Amniotic epithelial cell (primary cell): Measurements from ENCODE around the gene FBXO45.
"Not testable (repeated sequence)": the region's sequence is repeated elsewhere in the genome, so short reads cannot be mapped to it uniquely, and the experiment has no call there.

Source experiments
- DNase-seq: peaks from one replicate; pipeline ENCODE4 v3.0.0-alpha.2; 2010; ENCODE audit warnings: low read depth

The FBXO45 gene

GRCh38 chr3:196557236-196557635 is 11.2 kb upstream of the FBXO45 start:
- no peak for DNase-seq

GRCh38 chr3:196558476-196558875 is 10.0 kb upstream of the FBXO45 start:
- DNase-seq: no peak

- no peak for DNase-seq
Measured at GRCh38 chr3:196559826-196560225, 8.6 kb upstream of the FBXO45 start.

GRCh38 chr3:196563721-196564225 is 4.7 kb upstream of the FBXO45 start:
- DNase-seq: peak; percentile 39

- peak; percentile 34 for DNase-seq
Measured at GRCh38 chr3:196569003-196569516, 600 bp downstream of the FBXO45 start.

GRCh38 chr3:196570332-196570731 is 1.9 kb downstream of the FBXO45 start:
- DNase-seq: not testable (repeated sequence)

- DNase-seq: no peak
Measured at GRCh38 chr3:196572389-196572788, 3.9 kb downstream of the FBXO45 start.

GRCh38 chr3:196585044-196585757 is 16.7 kb downstream of the FBXO45 start:
- DNase-seq: no peak

GRCh38 chr3:196590279-196590678 is 21.8 kb downstream of the FBXO45 start:
- DNase-seq: no peak

- DNase-seq: no peak
Measured at GRCh38 chr3:196596355-196596754, 27.9 kb downstream of the FBXO45 start.

- not testable (repeated sequence) for DNase-seq
Measured at GRCh38 chr3:196597971-196598733, 29.7 kb downstream of the FBXO45 start.

- DNase-seq: peak; percentile 42
Measured at GRCh38 chr3:196599734-196600128, 31.3 kb downstream of the FBXO45 start.

- no peak for DNase-seq
Measured at GRCh38 chr3:196600359-196600758, 31.9 kb downstream of the FBXO45 start.

GRCh38 chr3:196602673-196603072 is 34.2 kb downstream of the FBXO45 start:
- no peak for DNase-seq

GRCh38 chr3:196603683-196604082 is 35.2 kb downstream of the FBXO45 start:
- no peak for DNase-seq

GRCh38 chr3:196604548-196604947 is 36.1 kb downstream of the FBXO45 start:
- no peak for DNase-seq

GRCh38 chr3:196608693-196609092 is 40.2 kb downstream of the FBXO45 start:
- no peak for DNase-seq

GRCh38 chr3:196609343-196609775 is 40.9 kb downstream of the FBXO45 start:
- DNase-seq: peak; percentile 68

GRCh38 chr3:196609805-196610515 is 41.5 kb downstream of the FBXO45 start:
- no peak for DNase-seq

- no peak for DNase-seq
Measured at GRCh38 chr3:196611761-196612483, 43.5 kb downstream of the FBXO45 start.

GRCh38 chr3:196615234-196615633 is 46.8 kb downstream of the FBXO45 start:
- DNase-seq: not testable (repeated sequence)

- DNase-seq: no peak
Measured at GRCh38 chr3:196617256-196617655, 48.8 kb downstream of the FBXO45 start.
